GM21786 (cell line): Measurements from ENCODE around the gene FAM193A.

Experiments
- ATAC-seq: cut with Tn5 transposase; IDR thresholded peaks from one replicate; pipeline ENCODE4 v1.9.1; 2021; ENCODE audit not compliant: unreplicated experiment

Gene FAM193A, protein sequence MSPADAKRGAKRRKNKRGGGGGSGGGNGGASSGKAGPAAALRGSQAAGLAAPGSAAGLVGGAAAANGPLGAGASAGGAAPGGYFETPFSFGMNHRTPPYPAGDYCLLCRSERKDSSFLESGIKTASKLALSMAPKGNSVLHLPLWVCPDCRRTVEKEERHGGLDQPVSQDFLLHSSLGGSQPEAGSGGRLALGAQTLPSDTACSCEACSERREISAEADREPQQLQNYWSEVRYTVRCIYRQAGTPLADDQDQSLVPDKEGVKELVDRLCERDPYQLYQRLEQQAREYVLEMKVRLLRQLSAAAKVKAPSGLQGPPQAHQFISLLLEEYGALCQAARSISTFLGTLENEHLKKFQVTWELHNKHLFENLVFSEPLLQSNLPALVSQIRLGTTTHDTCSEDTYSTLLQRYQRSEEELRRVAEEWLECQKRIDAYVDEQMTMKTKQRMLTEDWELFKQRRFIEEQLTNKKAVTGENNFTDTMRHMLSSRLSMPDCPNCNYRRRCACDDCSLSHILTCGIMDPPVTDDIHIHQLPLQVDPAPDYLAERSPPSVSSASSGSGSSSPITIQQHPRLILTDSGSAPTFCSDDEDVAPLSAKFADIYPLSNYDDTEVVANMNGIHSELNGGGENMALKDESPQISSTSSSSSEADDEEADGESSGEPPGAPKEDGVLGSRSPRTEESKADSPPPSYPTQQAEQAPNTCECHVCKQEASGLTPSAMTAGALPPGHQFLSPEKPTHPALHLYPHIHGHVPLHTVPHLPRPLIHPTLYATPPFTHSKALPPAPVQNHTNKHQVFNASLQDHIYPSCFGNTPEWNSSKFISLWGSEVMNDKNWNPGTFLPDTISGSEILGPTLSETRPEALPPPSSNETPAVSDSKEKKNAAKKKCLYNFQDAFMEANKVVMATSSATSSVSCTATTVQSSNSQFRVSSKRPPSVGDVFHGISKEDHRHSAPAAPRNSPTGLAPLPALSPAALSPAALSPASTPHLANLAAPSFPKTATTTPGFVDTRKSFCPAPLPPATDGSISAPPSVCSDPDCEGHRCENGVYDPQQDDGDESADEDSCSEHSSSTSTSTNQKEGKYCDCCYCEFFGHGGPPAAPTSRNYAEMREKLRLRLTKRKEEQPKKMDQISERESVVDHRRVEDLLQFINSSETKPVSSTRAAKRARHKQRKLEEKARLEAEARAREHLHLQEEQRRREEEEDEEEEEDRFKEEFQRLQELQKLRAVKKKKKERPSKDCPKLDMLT (N-terminal part only)

DNA sequence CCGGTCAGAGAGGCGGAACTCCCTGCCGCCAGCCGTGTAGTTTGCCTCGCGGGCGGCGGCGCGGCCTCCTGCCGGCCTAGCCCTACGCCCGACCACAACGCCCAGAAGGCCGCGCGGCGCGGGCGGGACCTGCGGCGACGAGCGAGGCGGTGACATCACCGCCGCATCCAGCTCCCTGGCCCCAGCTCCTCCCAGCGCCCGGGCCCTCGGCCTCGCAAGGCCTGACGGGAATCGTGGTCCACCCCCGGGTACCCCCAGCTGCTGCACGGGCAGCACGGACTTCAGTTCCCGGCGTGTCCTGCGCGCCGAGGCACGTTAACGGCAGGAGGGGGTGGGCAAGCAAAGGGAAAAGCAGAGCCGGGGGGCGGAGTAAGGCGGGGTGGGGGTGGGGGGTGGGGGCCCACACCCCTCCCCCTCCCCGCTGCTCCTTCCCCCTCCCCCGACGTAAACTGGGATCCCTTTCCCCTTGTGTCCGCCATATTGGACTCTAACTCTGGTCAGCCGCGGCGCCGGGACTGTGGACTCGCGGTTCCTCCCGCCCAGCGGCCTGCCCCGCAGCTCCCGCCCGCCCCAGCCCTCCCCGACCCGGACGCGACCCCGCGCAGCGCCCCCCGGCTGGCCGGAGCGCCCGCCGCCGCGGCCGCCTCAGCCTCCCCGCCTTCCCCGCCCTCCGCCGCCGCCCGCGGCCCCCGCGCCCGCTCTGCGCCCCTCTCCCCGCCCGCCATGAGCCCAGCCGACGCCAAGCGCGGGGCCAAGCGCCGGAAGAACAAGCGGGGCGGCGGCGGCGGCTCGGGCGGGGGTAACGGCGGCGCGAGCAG lies at the start of gene FAM193A:
Gene FAM193A, plus strand, starts transcription at position 455 of the 818 bp plus-strand sequence. Its CDS starts 269 bp downstream, at position 724.
- peak; percentile 84 for ATAC-seq

DNA sequence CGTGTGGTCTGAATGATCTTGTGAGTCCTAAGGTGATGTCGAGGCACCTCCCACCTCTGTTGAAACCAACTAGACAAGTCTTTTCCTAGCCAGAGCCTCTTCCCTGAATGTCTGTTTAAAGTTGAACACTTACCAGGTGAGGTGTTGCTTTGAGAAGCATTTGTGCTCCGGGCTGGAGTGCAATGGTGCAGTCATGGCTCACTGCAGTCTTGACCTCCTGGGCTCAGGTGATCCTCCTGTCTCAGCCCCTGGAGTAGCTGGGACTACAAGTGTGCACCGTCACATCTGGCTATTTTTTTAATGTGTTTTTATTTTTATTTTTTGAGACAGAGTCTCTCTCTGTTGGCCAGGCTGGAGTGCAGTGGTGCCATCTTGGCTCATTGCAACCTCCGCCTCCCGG lies 49.5 kb upstream of the FAM193A start:
- no peak for ATAC-seq

DNA sequence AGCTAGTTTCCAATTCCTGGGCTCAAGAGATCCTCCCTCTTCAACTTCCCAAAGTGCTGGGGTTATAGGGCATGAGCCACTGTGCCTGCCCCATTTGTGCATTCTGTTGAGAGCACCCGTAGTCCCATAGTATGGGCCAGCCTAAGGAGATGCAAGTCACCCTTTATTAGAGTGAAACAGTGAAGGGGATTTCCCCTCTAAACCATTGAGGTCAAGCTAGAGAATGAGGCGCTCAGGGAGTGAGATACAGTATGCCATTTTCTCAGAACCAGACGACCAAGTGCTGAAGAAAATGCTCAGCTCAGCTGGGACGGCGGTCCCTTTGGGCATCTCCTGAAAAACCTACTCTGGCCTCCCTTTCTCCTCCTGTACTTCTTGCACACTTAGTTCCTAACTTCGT lies 48.8 kb upstream of the FAM193A start:
- peak; percentile 54 for ATAC-seq

DNA sequence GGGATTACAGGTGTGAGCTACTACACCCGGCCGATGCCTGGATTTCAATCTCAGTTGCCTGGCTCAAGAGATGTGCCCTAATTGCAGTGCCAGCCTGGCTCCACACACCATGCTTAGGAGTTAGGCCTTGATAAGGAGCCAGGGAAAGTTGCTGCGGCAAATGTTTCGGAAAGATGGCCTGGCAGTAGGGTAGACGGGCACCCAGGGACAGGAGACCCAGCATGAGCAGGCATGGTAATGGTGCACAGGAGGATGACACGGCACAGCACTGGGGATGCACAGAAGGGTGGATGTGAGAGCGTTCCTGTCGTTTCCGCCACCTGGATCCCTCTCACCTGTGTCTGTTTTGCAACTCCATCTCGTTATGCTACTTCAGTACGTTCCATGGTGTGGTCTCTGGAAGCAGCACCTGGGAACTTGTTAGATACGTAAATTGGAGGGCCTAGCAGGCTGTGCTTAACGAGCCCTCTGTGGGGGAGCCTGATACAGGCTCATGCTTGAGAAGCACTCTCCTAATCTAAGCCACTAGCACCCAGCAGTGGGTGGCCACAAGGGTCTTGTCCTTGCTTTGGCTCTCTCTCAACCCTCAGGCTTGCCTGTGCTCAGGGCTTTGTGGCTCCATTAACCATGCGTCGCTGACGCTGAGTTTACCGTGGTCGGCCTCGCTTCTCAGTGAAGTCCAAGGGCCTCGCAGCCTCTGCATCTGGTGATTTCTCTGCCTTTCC lies 47.2 kb upstream of the FAM193A start:
- no peak for ATAC-seq

DNA sequence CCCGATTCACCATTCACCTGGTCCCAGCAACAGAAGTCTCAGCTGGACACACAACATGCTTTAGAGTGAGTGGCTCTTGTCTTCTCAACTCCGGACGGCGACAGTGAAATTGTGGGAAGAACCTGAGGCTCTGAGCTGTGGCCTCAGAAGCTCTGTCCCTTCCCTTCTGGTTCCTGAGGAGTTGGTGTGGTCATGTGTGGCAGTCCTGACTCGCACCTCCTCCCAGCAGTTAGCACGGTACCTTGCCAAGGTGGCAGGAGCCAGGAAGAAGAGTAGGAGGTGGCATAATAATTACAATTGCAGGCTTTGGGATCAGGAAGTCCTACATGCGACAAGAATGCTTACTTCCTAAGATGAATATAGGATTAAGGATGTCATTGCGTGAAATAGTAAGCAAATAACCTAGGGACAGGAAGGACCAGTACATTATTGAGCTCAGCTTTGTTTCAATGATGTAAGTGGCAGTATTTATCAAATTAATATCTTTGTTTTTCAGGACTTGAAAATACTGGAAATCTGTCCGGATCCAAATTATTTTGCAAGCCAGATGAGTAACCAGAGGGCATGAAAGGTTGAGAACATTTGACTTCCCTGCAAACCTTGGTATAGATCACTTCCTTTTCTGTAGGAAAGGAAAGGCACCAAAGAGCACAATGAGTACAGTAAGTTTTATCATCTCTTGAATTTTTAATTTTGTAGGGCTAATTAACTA lies 46.5 kb upstream of the FAM193A start:
- no peak for ATAC-seq

DNA sequence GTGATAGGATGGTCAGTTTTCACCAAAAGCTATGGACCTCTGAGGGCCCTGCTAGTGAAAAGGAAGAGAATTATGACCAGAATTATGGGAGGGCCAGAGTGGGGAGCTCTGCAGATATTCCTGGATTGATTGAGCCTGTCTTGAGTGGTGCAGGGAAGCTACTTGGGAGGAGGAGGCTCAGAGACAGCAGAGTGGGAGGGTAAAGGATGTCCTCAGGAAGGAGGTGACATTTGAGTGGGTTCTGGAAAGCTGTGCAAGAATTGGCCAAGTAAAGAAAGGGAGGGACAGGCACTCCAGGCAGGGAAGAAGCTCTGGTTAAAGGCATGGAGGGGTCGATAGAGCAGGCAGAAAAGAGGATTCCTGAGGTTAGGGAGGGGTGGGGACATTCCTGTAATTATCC lies 43.5 kb upstream of the FAM193A start:
- no peak for ATAC-seq

DNA sequence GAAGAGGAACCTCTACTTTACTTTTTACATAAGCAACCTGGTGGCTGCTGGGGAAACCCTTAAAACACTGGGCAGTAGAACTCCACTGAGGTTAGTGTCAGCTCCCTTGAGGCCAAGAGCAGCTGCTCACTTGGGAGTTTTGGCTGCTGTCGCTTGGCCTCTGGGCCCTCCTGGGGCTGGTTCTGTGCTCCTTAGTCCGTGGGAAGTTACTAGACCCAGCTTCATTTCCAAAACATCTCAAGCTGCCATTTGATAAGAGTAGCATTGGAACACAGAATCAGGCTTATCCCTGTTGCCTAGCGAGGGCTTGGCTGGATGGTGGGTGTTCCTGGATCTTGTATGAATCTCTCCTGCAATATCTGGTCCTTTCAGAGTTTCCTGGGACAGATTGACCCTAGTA lies 41.5 kb upstream of the FAM193A start:
- ATAC-seq = no peak

DNA sequence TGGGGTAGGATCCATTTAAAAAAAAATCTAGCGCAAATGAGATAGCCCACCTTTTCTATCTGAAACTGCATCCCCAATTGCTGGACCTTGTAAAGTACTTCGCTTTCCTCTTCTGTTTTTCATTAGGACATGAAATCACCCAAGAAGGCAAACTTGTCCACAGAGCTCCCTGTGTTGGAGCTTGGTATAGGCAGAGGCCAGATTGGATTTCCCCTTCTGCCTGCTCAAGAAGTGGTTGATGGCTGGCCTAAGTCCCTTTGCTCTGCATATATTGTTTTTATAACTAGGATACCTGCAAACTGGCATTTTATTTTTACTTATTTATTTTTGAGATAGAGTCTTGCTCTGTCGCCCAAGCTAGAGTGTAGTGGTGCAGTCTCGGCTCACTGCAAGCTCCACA lies 39.1 kb upstream of the FAM193A start:
- no peak for ATAC-seq

DNA sequence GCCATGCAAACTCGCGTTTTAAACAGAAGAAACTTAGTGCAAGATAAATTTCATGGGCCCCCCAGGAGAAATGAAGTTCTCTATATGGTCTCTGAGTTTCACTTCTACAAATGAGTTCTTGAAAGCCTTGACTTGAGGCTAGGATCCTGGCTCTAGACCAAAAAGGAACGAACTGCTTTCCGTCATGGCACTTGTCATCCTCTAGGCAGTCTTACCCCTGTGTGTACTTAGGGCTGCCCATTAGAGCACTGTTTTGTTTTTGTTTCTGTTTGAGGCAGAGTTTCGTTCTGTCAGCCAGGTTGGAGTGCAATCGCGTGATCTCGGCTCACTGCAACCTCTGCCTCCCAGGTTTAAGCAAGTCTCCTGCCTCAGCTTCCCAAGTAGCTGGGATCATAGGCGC lies 38.5 kb upstream of the FAM193A start:
- peak; percentile 92 for ATAC-seq

DNA sequence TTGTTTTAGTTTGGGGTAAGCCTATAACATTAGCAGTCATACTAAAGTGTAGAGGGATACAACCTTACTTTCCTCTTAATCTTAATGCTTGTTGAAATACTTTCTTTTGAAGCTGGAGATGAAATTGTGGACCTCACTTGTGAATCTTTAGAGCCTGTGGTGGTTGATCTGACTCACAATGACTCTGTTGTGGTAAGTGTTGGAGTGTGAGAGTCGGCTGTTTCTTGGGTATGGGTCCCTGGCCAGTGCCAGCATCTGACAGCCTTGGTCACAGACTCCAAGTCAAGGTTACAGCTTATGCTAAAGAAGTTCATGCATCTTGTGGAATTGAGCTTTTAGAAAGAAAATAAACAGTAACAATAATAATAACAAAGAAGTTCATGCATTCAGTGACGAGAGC lies 35.9 kb upstream of the FAM193A start:
- no peak for ATAC-seq

DNA sequence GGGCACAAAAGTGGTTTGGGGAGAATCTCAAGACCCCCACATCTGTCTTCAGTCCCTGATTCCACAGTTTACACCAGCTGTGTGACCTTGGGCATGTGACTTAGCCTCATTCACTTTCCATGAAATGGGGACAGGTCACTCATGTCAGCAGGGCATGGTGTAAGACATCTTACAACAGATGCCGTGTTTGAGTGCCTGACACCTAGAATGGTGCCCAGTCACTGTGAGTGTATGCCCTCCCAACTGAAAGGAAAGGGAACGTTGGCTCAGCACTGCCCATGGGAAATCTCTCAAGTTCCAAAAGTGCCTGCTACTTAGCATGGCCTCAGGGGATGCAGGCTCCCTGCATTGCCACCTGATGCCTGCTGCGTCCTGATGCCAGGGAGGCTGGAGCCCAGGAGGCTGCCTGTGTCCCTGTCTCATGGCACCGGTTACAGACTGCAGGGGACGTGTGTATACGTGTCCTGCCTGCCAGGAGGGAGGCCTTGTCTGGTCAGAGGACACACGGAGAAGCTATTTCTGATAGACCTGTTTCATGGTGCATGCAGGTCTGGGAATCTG lies 35.3 kb upstream of the FAM193A start:
- ATAC-seq = no peak

DNA sequence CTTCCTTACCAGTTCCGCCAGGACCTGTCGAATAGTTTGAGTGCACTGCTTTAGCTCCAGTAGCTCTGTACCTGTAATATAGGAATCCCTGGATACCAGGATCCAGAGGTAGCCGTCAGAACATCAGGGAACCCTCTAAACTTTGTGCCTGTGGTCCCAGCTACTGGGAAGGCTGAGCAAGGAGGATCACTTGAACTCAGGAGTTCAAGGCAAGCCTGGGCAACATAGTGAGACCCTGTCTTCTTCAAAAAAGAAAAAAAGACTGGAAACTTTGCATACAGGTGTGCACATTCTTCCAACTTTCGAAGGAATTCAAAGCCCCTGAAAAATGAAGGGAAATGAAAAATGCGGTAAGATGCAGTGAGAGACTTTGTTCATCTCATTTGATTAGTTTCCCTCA lies 32.6 kb upstream of the FAM193A start:
- no peak for ATAC-seq

DNA sequence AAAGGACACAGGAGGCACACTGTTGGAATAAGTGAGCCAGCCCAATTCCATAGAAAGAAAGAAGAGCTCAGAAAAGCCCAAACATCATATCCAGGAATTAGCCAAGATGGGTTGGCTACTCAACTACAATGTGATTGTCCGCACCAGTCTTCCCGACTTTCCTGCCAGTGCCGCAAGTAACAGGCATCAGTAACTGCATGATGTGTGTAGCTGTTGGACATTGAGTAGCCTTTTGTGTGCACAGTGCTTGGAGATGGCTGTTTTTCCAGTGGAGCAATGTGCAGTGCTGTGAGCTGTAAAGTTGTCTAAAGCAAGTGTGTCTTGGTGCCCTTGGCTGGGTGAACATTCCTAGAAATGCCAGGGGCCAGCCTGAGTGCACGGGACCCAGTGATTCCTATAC lies 29.2 kb upstream of the FAM193A start:
- ATAC-seq = no peak

DNA sequence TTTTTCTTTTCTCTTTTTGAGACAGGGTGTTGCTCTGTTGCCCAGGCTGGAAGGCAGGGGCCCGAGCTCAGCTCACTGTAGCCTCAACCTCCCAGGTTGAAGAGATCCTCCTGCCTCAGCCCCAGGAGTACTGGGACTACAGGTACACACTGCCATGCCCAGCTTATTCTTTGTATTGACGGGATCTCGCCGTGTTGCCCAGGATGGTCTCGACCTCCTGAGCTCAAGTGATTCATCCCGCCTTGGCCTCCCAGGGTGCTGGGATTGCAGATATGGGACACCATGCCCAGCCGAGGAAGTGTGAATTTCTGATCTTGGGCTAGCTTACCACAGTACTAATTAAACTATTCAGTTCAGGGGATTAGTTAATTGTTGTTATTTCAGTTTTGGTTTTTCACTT lies 28.6 kb upstream of the FAM193A start:
- ATAC-seq = no peak

DNA sequence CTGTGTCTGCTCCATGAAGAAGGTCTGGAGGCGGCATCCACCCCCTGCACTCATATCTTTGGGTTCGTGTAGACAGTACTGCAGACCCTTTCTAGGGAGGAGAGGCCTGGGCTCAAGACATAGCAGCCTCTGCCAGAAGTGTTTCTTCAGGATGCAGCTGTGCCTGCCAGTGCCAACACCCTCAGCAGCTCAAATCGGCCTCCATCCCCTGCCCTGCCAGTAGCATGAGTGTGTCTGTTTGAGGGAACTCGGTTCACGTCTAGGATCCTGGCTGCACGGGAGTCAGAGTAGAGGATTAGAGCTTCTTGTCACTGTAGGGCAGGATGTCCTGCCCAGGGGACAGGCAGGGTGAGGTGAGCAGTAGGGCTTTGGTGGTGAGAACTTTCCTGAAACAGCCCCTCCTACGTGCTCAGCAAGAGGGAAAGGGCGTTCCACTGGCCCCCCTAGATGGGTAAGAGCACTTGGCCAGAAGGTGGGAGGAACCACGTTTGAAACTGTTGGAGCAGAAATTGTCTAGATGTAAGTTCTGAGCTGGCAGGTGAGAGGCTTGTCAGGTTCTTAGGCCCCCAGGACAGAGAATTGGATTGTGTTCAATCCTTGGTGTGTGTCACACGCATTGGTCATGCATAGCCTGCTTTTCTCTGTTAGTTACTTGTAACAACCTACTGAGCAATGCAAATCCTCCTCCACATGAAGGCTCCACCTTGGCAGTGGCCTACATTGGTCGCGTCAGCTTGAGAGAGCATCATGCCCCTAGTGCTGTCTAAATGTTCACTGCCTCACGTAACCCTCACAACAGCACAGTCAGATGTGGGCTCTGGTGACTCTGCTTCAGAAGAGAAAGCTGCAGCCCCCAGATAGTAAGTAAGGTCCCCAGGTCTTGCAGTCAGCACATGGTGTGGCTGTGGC lies 25.8 kb upstream of the FAM193A start:
- no peak for ATAC-seq

DNA sequence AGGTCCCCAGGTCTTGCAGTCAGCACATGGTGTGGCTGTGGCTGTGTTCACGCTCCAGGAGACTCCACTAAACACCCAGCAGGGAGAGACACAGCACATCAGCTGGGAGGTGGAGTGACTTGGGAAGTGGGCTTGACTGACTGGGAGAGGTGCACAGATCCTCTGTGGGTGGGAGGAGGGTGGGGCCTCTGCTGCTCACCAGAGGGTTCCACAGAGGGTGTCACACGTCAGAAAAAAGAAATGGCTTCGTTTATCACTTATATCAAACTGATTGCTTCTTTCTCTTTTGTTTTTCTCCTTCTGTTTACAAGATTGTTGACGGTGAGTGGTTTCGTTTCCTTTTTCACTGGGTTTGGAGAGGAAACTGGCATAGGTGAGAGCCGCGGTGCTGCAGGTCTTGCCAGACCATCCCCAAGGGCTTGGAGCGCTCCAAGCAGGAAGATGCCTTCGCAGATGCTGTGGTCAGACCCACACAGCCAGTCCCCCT lies 24.8 kb upstream of the FAM193A start:
- no peak for ATAC-seq

DNA sequence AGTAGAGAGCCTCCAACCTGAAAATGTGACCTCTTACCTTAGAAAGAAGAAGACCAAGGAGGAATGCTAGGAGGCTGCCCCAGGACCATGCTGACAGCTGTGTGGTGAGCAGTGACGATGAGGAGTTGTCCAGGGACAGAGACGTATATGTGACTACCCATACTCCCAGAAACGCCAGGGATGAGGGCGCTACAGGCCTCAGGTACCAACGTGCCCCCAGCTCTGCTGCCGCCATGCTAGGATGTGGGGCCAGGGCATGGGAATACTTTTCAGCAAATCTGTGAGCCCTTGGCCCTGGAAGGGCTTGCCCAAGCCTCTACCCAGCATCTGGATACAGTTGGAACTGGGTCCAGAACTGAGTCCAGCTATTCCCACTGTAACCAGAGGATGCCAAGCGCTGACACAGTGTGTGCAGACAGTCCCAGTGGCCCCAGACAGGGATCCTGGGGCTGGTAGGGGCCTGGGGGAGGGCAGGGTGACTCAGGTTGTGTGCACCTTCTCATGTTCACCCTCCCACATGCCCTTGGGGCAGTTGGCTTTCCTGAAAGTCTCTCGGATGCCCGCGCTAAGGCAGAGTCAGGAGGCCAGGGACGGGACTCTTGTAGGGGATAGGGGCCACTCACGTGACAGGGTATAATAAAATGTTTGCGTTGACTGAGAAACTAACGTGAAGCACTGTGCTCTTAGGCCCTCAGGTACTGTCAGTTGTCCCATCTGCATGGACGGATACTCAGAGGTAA lies 23.9 kb upstream of the FAM193A start:
- no peak for ATAC-seq
